ENCODE results near the gene ASH1L.
"Not testable (repeated sequence)": the region's sequence is repeated elsewhere in the genome, so short reads cannot be mapped to it uniquely, and the experiment has no call there.

ASH1L gene

GRCh38 chr1:155307247-155307740 is 255.3 kb downstream of the ASH1L start:
- no peak for DNase-seq (ENCODE audit: low read depth)

- no peak for DNase-seq (ENCODE audit: low read depth)
Observed at GRCh38 chr1:155305881-155306391, 256.7 kb downstream of the ASH1L start.

- DNase-seq (ENCODE audit: low read depth) = no peak
Observed at GRCh38 chr1:155304558-155305063, 258.0 kb downstream of the ASH1L start.

GRCh38 chr1:155301342-155301841 is 261.2 kb downstream of the ASH1L start, which contains the start of gene PKLR:
Gene PKLR, minus strand, starts transcription at chr1:155301438. Its CDS starts 43 bp downstream, at chr1:155301395.
- no peak for DNase-seq (ENCODE audit: low read depth)

- DNase-seq (ENCODE audit: low read depth) = no peak
Observed at GRCh38 chr1:155300553-155301329, 261.9 kb downstream of the ASH1L start.

GRCh38 chr1:155300024-155300423 is 262.6 kb downstream of the ASH1L start:
- DNase-seq (ENCODE audit: low read depth) = no peak

GRCh38 chr1:155297384-155297783 is 265.2 kb downstream of the ASH1L start:
- no peak for DNase-seq (ENCODE audit: low read depth)

- no peak for DNase-seq (ENCODE audit: low read depth)
Observed at GRCh38 chr1:155296661-155297060, 265.9 kb downstream of the ASH1L start.

GRCh38 chr1:155295942-155296267 is 266.7 kb downstream of the ASH1L start:
- DNase-seq (ENCODE audit: low read depth) = no peak

- no peak for DNase-seq (ENCODE audit: low read depth)
Observed at GRCh38 chr1:155295183-155295941, 267.2 kb downstream of the ASH1L start.

- no peak for DNase-seq (ENCODE audit: low read depth)
Observed at GRCh38 chr1:155294520-155295182, 268.0 kb downstream of the ASH1L start.

- no peak for DNase-seq (ENCODE audit: low read depth)
Observed at GRCh38 chr1:155293086-155293749, 269.4 kb downstream of the ASH1L start.

- not testable (repeated sequence) for DNase-seq (ENCODE audit: low read depth)
Observed at GRCh38 chr1:155291006-155291405, 271.6 kb downstream of the ASH1L start.

GRCh38 chr1:155287987-155288543 is 274.5 kb downstream of the ASH1L start:
- DNase-seq (ENCODE audit: low read depth) = no peak

- DNase-seq (ENCODE audit: low read depth) = no peak
Observed at GRCh38 chr1:155286544-155286943, 276.1 kb downstream of the ASH1L start.

GRCh38 chr1:155285631-155286044 is 277.0 kb downstream of the ASH1L start:
- no peak for DNase-seq (ENCODE audit: low read depth)
